Neural crest cell (in vitro differentiated cells): ENCODE measurements around the gene MAGI2. TPM values are rescaled to one million over a fixed set of nuclear protein-coding genes. Genes with fewer than 3 reads are reported as not detected.
A peak's percentile ranks its signal among the peaks of the same experiment; 100 is the strongest.

Source experiments
- DNase-seq: peaks from one replicate; pipeline ENCODE4 v3.0.0; 2021; ENCODE audit warnings: low read depth, mixed read lengths, low spot score
- H3K27ac Mint-ChIP-seq: one replicate; pipeline ENCODE4 v1.8.0; 2021; ENCODE audit warnings: mild to moderate bottlenecking, mixed read lengths; ENCODE audit not compliant: unreplicated experiment
- H3K27me3 Mint-ChIP-seq: 2 replicates; pipeline ENCODE4 v1.8.0; 2021; ENCODE audit warnings: low read depth, mild to moderate bottlenecking, mixed read lengths
- H3K36me3 Mint-ChIP-seq: 2 replicates; pipeline ENCODE4 v1.8.0; 2021; ENCODE audit warnings: low read depth, mild to moderate bottlenecking, mixed read lengths
- H3K4me1 Mint-ChIP-seq: 2 replicates; pipeline ENCODE4 v1.8.0; 2021; ENCODE audit warnings: mixed read lengths
- H3K4me3 Mint-ChIP-seq: one replicate; pipeline ENCODE4 v1.8.0; 2021; ENCODE audit warnings: mild to moderate bottlenecking, mixed read lengths
- H3K9me3 Mint-ChIP-seq: 2 replicates; pipeline ENCODE4 v1.8.0; 2021; ENCODE audit warnings: mixed read lengths
- CTCF ChIP-seq: fragments of 200-600 bp; sonication (generic); conservative IDR thresholded peaks from 2 replicates; pipeline ENCODE4 v1.5.0; 2021; ENCODE audit warnings: antibody characterized with exemption, mild to moderate bottlenecking
- total RNA-seq: library from RNA; stranded (reverse); gene quantifications from 2 replicates; pipeline ENCODE4 v1.2.1, GENCODE V29; 2021

MAGI2 gene
- total RNA-seq, 1 donor from 2014 or later, result 10.0 TPM

DNA sequence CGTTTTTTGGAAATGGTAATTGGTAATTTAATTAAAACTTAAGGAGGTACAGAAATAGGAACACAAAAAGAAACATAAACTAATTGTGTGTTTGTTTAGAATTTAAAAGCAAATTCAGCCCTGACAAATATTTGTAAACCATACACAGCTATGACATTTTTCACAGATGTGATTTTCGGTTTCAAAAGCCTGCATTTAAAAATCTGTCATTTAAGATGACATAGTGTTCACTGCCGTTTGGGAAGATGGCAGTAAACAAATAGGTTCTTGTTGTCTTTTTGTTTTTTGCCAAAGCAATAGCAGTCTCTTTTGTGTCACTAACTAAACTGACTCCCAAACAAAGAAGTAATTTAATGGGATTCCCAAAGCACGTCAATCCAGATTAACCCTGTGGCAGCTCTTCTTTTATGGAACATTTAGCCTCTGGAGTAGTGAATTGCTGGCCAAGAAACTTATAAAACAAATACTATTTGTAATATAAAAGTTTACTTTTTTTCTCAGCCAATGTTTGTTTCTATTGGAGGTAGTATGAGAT is 957.3 kb downstream of the MAGI2 start:
- no peak for DNase-seq
- no peak overlapping the region for H3K4me3 Mint-ChIP-seq
- no peaks in the 10 kb centered on the region for H3K9me3 Mint-ChIP-seq
- H3K27ac Mint-ChIP-seq, result no peak overlapping the region
- no peak for TF ChIP-seq CTCF
- peaks cover 8% of the 10 kb centered on the region for H3K4me1 Mint-ChIP-seq
- peaks cover 2% of the 10 kb centered on the region for H3K36me3 Mint-ChIP-seq
- H3K27me3 Mint-ChIP-seq, result no peaks in the 10 kb centered on the region

DNA sequence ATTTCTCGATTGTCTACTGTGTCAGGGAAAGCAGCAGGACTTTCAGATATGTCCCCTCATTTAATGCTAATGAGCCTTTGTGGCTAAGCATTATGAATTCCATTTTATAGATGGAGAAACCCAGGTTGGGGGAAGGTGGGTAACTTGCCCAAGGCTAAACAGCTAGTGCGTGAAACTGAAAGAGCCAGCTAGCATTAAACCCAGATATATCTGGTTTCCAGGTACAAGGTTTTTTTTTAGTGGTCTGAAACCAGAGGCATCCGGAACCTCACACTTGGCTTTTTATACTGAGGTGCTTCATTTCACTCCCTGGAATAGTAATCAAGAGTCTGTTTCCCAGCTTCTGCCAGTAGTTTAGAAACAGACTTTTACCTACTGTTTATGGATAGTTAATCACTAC is 960.1 kb downstream of the MAGI2 start:
- no peak for TF ChIP-seq CTCF
- Mint-ChIP-seq H3K36me3 (no peaks in the 10 kb centered on the region), H3K9me3 (no peaks in the 10 kb centered on the region), H3K4me1 (peaks cover 21% of the 10 kb centered on the region), H3K27me3 (no peaks in the 10 kb centered on the region), H3K27ac (no peak overlapping the region), H3K4me3 (no peak overlapping the region)
- no peak for DNase-seq

DNA sequence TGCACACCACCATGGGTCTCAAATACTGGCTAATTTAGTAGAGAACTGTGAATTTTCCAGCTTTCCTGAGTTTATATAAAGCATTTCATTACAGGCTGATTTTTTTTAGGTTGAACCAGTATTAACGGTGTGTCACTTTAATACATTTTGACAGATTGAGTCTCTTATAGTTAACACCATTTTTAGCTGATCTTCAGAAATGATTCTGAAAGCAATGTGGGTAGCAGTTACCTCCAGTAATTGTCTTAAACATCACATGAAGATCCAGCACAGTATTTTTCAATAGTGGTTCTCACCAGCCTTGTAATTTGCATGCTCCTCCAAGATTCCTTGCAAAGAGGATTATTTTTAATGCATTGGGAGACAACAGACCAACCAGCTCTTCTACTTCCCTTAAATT is 961.3 kb downstream of the MAGI2 start:
- TF ChIP-seq CTCF, result no peak
- no peak overlapping the region for H3K27ac Mint-ChIP-seq
- peaks cover 21% of the 10 kb centered on the region for H3K4me1 Mint-ChIP-seq
- H3K9me3 Mint-ChIP-seq, result no peaks in the 10 kb centered on the region
- H3K4me3 Mint-ChIP-seq, result no peak overlapping the region
- no peaks in the 10 kb centered on the region for H3K27me3 Mint-ChIP-seq
- H3K36me3 Mint-ChIP-seq, result no peaks in the 10 kb centered on the region
- no peak for DNase-seq

DNA sequence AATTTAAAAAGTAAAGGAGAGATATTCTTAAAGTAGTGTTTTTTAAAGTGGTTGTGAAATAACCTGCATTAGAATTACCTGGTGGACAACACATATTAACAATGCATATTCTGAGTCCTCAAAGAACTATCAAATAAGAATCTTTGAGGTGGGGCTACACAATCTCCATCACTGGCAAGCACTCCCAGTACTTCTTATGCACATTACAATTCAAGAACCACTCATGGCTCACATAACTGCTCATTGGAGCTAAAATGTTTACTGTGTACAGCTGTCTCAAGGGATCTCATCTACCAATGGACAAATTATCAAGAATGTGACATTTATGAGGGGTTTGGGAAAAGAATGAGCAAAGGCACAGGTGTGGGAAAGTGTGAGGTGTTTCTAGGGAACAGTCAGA is 962.9 kb downstream of the MAGI2 start:
- no peaks in the 10 kb centered on the region for H3K9me3 Mint-ChIP-seq
- DNase-seq, result no peak
- no peak overlapping the region for H3K4me3 Mint-ChIP-seq
- H3K4me1 Mint-ChIP-seq, result peaks cover 13% of the 10 kb centered on the region
- H3K27me3 Mint-ChIP-seq, result no peaks in the 10 kb centered on the region
- no peak for TF ChIP-seq CTCF
- no peaks in the 10 kb centered on the region for H3K36me3 Mint-ChIP-seq
- no peak overlapping the region for H3K27ac Mint-ChIP-seq

GRCh38 chr7:78489476-78490240 is 963.8 kb downstream of the MAGI2 start:
- TF ChIP-seq CTCF, result no peak
- H3K4me3 Mint-ChIP-seq, result peak overlapping the region; percentile 25
- no peaks in the 10 kb centered on the region for H3K36me3 Mint-ChIP-seq
- no peak for DNase-seq
- no peaks in the 10 kb centered on the region for H3K27me3 Mint-ChIP-seq
- H3K27ac Mint-ChIP-seq, result peak overlapping the region; percentile 97
- H3K9me3 Mint-ChIP-seq, result no peaks in the 10 kb centered on the region
- H3K4me1 Mint-ChIP-seq, result peaks cover 13% of the 10 kb centered on the region
